Purkinje cell (primary cell): ENCODE results near the gene TBC1D3C. TPM values are rescaled to one million over a fixed set of nuclear protein-coding genes. Genes with fewer than 3 reads are reported as not detected.

Experiments
- polyA plus RNA-seq: library from polyadenylated mRNA; unstranded; fragments of >200 nt; fragmentation: Nextera tagmentation; gene quantifications from 2 replicates; pipeline ENCODE4 v1.2.1, GENCODE V29; 2014

Gene TBC1D3C
- polyA plus RNA-seq, result not detected in 2 replicates

GRCh38 chr17:38068534-38068933 lies at the start of gene TBC1D3C:
Gene TBC1D3C, minus strand, starts transcription at chr17:38068634. Its CDS starts 1,568 bp downstream, at chr17:38067066.

Other genes starting within 250 kb of the TBC1D3C start
- gene TBC1D3K, start 144.2 kb downstream of the TBC1D3C start, polyA plus RNA-seq, result not detected in 2 replicates
- not detected in 2 replicates for gene TBC1D3L, start 79.6 kb downstream of the TBC1D3C start, polyA plus RNA-seq
- 1.4 and 2.5 TPM in 2 replicates for gene TBC1D3D, start 64.7 kb downstream of the TBC1D3C start, polyA plus RNA-seq
- gene TBC1D3E, start 59.3 kb upstream of the TBC1D3C start, polyA plus RNA-seq, result not detected in 2 replicates
- 0.78 TPM in 1 of 2 replicates, not detected in the other for gene TBC1D3, start 123.9 kb upstream of the TBC1D3C start, polyA plus RNA-seq
- gene MRPL45, start 228.5 kb upstream of the TBC1D3C start, polyA plus RNA-seq, result 32.6 and 59.9 TPM in 2 replicates